Measurements from ENCODE around the gene DYNC1I1.

Gene DYNC1I1

DNA sequence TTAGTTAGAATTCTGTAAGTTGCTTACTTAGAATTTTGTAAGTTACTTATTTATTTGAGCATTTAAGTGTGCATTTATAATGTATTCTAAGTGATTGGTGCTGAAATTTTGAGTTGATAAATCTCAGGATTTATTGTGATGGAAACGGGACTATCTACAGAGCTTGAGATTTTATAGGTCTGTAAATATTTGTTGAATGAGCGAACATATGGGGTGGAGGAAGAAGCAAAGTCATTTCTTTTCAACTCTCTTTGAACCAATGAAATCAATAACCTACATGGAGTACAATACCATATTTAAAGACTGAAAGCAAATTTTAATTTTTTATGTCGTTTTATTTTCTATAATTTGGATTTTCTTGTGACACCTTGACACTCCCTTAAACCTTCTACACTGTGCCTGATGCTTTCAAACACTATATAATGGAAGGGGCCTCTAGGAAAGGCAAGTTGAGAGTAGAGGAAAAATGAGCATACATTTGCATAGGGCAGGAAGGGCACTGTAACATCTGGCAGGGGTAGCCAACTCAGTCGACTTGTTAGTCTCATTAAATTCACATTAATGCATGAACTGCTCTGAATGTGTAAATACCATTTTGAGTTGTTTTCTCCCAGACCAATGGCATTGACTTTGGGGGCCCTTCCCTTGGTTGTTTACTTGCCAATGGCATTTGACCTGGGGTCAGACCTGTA, 204.2 kb downstream of the DYNC1I1 start:
- no peak for DNase-seq

GRCh38 chr7:95977994-95978393, 205.6 kb downstream of the DYNC1I1 start:
- no peak for DNase-seq

DNA sequence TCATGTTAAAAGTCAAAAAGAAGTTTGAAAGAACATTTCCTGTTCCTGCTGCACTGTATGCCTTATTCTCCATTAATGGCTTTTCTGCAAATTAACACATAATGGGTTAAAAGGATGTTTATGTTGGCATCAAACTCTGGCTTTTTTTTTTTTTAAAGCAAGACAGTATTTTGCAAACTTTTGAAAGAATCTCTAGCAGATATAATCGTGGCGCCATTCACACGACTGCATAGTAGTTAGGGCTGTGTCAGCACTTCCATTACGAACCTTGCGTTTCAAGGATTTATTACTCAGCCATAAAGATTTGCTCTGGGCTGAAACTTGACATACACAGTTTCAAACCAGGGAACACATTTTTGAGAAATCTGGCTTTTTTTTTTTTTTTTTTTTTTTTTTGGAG, 207.8 kb downstream of the DYNC1I1 start:
- no peak for DNase-seq

- DNase-seq = no peak
Observed at GRCh38 chr7:95980706-95981105, 208.4 kb downstream of the DYNC1I1 start.

DNA sequence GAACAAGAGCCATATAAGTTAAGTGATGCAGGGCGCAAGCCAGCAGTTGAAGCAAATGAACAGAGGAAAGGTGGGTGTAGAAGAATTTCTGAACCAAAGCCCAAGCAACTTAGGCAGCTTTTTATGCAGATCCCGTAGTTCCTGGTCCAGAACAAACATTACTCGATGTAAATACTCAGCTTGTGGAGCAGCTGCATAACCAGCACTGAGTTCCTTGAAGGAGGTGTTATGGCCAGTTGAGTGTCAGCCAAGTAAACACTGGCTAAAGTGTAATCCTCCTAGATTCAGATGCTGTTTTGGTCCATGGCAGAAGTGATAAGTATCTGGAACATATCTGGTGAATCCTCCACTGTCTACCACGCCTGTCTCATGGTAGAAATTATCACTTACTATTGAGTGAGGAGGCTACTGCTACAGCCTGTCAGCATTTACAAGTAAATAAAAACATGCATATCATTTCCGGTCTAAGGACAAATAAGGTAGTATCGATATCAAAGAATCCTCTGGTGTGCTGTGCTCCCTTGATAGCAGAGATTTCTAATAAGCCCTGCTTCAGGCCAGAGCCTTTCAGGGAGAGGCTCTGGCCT, 213.9 kb downstream of the DYNC1I1 start:
- DNase-seq = no peak

GRCh38 chr7:95989301-95989700, 216.9 kb downstream of the DYNC1I1 start:
- DNase-seq = no peak

DNA sequence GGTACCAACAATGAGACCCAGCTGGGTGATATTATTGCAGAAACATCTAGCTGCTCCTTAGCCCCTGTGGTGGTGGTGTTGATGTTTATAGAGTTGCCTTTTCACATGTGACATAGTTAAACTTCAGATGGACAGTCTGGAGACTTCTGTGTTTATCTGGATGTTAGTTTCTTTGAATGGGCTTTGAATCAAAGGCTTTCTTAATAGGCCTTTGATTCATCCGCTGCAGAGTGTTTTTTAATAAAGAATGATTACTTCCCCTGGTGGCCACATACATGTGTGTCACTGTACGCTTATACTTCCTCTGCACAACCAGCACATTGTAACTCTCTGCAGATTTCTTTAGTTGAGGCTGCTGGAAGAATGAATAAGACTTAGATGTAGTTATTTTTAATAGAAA, 221.0 kb downstream of the DYNC1I1 start:
- no peak for DNase-seq

DNA sequence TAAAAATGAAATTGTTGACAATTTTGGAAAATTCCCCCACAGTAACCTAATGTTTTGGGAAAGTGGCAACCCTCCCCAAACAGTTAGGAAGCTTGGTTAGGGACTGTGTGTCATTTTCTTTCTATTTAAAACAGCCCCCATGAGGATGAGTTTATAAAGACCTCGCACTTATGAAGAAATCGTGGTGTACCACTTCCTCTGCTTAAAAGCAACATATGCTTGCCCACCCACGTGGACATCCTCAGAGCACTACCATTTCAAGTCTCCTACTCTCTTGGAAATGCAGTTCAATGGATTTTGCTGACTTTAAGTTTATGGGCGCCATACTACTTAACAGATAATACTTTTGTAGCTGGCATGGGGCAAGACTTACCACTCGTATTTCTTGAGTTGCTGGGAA, 223.8 kb downstream of the DYNC1I1 start:
- DNase-seq = no peak

GRCh38 chr7:95996886-95997285, 224.5 kb downstream of the DYNC1I1 start:
- no peak for DNase-seq

- DNase-seq = no peak
Observed at GRCh38 chr7:95997632-95998031, 225.3 kb downstream of the DYNC1I1 start.

GRCh38 chr7:95999481-95999880, 227.1 kb downstream of the DYNC1I1 start:
- DNase-seq = no peak

DNA sequence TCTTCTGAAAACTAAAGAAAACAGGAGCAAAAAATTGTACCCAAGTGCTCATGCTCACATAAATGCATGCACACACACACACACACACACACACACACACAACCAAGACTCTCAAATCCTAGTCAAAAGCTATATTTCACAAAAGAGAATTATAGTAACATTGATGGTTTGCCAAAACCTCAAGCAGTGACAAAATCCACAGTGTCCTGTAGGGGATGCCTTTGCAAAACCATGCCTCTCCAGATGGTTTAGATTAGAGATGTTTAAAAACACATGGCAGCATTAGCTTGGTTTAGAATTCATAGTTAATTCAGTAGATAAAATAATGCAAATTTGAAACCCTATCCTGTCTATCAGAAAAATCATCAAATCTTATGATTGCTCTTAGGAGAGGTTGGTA, 232.2 kb downstream of the DYNC1I1 start:
- no peak for DNase-seq

DNA sequence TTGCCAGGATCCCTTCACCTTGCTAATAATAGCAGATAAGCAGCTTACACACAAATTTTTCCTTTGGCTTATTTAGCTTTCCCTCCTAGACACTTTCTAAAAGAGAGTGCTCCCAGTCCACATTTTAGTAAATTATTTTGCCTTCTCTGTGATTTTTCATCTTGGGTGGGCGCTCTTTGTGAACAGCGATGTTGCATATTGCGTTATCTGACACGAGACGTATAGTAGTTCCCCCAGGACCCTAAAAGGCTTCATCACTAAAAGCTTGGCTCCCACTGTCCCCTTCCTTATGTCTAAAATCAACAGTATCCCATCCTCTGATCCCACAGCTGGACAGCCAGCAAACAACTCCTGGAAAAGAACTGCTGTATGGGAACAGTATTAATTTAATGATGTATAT, 232.9 kb downstream of the DYNC1I1 start:
- DNase-seq = no peak

GRCh38 chr7:96009148-96009547, 236.8 kb downstream of the DYNC1I1 start:
- no peak for DNase-seq

DNA sequence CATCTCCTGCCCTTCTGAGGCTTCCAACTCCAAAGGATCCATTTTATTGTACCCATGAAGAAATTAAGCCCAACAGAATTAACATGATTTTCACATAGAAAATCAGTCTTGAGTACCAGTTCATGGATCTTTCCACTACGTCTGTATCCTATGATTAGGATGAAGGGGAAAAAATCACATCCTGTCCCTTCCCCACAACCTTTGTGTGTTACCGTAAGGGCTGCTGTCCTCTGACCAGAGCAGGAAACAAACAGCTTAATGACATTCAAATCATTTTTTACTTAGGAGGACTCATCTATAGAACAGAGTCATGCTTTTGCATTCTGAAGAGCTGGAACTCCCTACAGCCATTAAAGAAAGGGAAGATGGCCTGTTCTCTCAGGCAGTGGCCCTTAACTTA, 241.5 kb downstream of the DYNC1I1 start:
- no peak for DNase-seq

DNA sequence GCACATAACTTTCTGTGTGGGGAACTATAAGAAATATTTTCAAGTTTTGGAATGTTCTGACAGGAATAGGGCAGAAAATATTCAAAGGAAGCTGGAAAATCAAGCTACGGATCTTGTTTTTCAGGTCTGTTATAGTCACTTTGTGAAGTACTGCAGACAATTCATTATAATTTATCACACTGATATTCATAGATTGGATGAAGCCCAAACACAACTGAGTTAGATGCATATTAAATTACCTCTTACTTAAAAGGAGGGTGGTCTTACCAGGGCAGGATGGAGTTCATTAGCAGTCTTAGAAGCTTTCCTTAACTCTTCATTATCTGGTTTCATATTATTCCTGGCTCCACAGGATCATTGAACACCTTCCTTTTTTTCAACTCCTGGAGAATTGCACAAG, 242.3 kb downstream of the DYNC1I1 start:
- DNase-seq = no peak

- DNase-seq = no peak
Observed at GRCh38 chr7:96016056-96016586, 243.8 kb downstream of the DYNC1I1 start.

GRCh38 chr7:96016735-96017134, 244.4 kb downstream of the DYNC1I1 start:
- no peak for DNase-seq

- DNase-seq = no peak
Observed at GRCh38 chr7:96017877-96018276, 245.5 kb downstream of the DYNC1I1 start.

- no peak for DNase-seq
Observed at GRCh38 chr7:96021568-96021967, 249.2 kb downstream of the DYNC1I1 start.

- no peak for DNase-seq
Observed at GRCh38 chr7:96023387-96023786, 251.0 kb downstream of the DYNC1I1 start.

DNA sequence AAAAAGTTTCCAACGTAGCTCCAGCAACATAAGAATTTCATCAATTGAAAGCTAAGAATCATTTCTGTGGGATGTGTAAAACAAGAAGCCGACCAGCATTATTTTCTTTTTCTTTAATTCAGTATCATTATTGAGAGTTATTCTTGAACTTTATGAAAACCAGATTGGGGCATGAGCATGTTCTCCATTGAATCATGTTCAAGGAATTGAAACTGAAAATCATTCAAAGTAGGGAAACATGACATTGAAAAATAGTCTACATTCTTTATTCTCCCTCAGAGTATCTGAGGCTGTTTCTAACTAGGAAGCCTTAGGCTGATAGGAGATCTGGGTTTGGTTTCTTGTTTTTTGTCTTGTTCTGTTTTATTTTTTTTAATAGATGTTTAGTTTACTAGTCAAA, 253.7 kb downstream of the DYNC1I1 start:
- no peak for DNase-seq

- DNase-seq = no peak
Observed at GRCh38 chr7:96026611-96027010, 254.3 kb downstream of the DYNC1I1 start.

DNA sequence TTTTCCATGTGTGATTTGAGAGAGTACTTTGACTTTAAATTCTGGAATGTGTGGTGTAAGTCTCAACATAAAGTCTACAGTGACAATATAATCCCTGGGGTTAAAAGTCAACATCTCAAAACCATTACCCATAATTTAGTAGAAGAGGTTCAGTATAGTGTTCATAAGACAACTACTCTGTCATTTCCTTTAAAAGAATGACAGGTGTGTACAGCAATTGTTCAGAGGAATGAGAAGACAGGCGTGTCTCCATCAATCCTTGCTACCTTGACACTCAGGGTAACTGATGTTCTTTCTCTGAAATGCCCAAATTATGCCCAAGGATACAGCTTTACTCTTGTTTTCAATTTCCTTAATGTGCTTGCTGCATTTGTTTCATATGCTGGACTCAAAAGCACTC, 256.4 kb downstream of the DYNC1I1 start:
- DNase-seq = no peak

All from RPMI8226 (cell line).